GM12878 (cell line): ENCODE measurements around the gene CACNA1A. TPM values are rescaled to one million over a fixed set of nuclear protein-coding genes. Genes with fewer than 3 reads are reported as not detected.

Source experiments
- ATAC-seq: fragments of 200-7000 bp; cut with Tn5 transposase; 3 replicates; pipeline ENCODE4 v1.9.1; 2020; ENCODE audit warnings: mild to moderate bottlenecking, moderate library complexity
- Bru-seq: library from RNA; stranded (reverse); fragments of 400-500 nt; gene quantifications from one replicate; lab custom pipeline; 2021; lab: Mats Ljungman, UMichigan
- BruChase-seq, 2 experiments: library from RNA; stranded (reverse); fragments of 400-500 nt; gene quantifications; one replicate each; lab custom pipeline; 2021; lab: Mats Ljungman, UMichigan
- BruUV-seq: library from RNA; stranded (reverse); fragments of 400-500 nt; replicated peaks from 2 replicates; lab custom pipeline; 2021; lab: Mats Ljungman, UMichigan
- CTCF ChIA-PET: fragments of 300-600 bp; sonication (Branson Sonifier 250); formaldehyde crosslinking; extraction: SDS; loops from one replicate; lab custom pipeline; 2021; ENCODE audit warnings: inconsistent platforms; lab: Yijun Ruan, JAX
- POLR2A ChIA-PET: fragments of 350-600 bp; formaldehyde crosslinking; extraction: SDS; loops from one replicate; lab custom pipeline; 2021; ENCODE audit warnings: inconsistent platforms; lab: Charles Lee
- RAD21 ChIA-PET: fragments of 300-600 bp; sonication (Branson Sonifier 250); formaldehyde crosslinking; loops from one replicate; lab custom pipeline; 2023; ENCODE audit warnings: antibody characterized with exemption; ENCODE audit not compliant: unreplicated experiment; lab: Charles Lee
- SMC1A ChIA-PET: fragments of 300-600 bp; sonication (Branson Sonifier 250); formaldehyde crosslinking; loops from one replicate; lab custom pipeline; 2023; ENCODE audit not compliant: unreplicated experiment, uncharacterized antibody; lab: Charles Lee
- DNase-seq: peaks from one replicate; pipeline ENCODE4 v3.0.0-alpha.2; 2011; ENCODE audit warnings: low read depth, low spot score
- FAIRE-seq: peaks from 3 replicates; lab custom pipeline; 2011; peaks lifted over from hg19 to GRCh38; lab: Jason Lieb, UNC
- H2AFZ ChIP-seq: 2 replicates; pipeline ENCODE4 v1.6.0; 2011; ENCODE audit warnings: low read depth, low read length, control low read depth; ENCODE audit not compliant: control insufficient read depth
- H3K27ac ChIP-seq: 2 replicates; pipeline ENCODE4 v1.5.1; 2011; ENCODE audit warnings: control low read depth; ENCODE audit not compliant: control insufficient read depth, insufficient read depth
- H3K27me3 ChIP-seq, 2 experiments: replicated peaks in 1 of 2; 2 replicates each; pipeline versions ENCODE4 v1.6.0 to v1.6.1; 2011; ENCODE audit warnings: low read length in 1 of 2; ENCODE audit not compliant: control insufficient read depth in 2 of 2, insufficient read depth in 2 of 2
- H3K36me3 ChIP-seq, 2 experiments: 2 replicates each; pipeline ENCODE4 v1.5.1; 2011; ENCODE audit warnings: low read length in 1 of 2; ENCODE audit not compliant: control insufficient read depth in 2 of 2, insufficient read depth in 2 of 2
- H3K4me1 ChIP-seq: 2 replicates; pipeline ENCODE4 v1.6.1; 2011; ENCODE audit warnings: mild to moderate bottlenecking, low read length, moderate library complexity, mixed read lengths; ENCODE audit not compliant: control insufficient read depth, insufficient read depth
- H3K4me2 ChIP-seq: 2 replicates; pipeline ENCODE4 v1.6.0; 2011; ENCODE audit warnings: control low read depth; ENCODE audit not compliant: control insufficient read depth, insufficient read depth
- H3K4me3 ChIP-seq: fragments of 200-600 bp; sonication (generic); 2 replicates; pipeline ENCODE4 v1.5.1; 2016
- H3K79me2 ChIP-seq: 2 replicates; pipeline ENCODE4 v1.6.0; 2011; ENCODE audit warnings: low read length; ENCODE audit not compliant: control insufficient read depth, insufficient read depth
- H3K9ac ChIP-seq: 2 replicates; pipeline ENCODE4 v1.8.0; 2011; ENCODE audit warnings: low read length, control low read depth, mixed read lengths; ENCODE audit not compliant: control insufficient read depth, insufficient read depth
- H3K9me3 ChIP-seq: replicated peaks from 3 replicates; pipeline ENCODE4 v1.5.1; 2011; ENCODE audit warnings: mild to moderate bottlenecking, low read length; ENCODE audit not compliant: control insufficient read depth, insufficient read depth
- H4K20me1 ChIP-seq: 2 replicates; pipeline ENCODE4 v1.6.0; 2011; ENCODE audit not compliant: control insufficient read depth, insufficient read depth
- FOXK2 ChIP-seq: fragments of 450-650 bp; IDR thresholded peaks from 2 replicates; pipeline ENCODE4 v1.6.1; 2017; ENCODE audit warnings: mild to moderate bottlenecking, moderate library complexity
- JUND ChIP-seq: IDR thresholded peaks from 2 replicates; pipeline ENCODE4 v1.6.1; 2012; ENCODE audit warnings: low read depth, mild to moderate bottlenecking, low read length, improper control_type of control experiment, moderate library complexity
- LARP7 ChIP-seq: fragments of 450-650 bp; IDR thresholded peaks from 2 replicates; pipeline ENCODE4 v1.6.1; 2017; ENCODE audit warnings: mild to moderate bottlenecking
- PML ChIP-seq: IDR thresholded peaks from 2 replicates; pipeline ENCODE4 v1.6.1; 2012; ENCODE audit warnings: low read length, inconsistent platforms
- POU2F2 ChIP-seq: IDR thresholded peaks from 3 replicates; pipeline ENCODE4 v1.6.1; 2011; ENCODE audit warnings: low read depth, mild to moderate bottlenecking, low read length, borderline replicate concordance
- RUNX3 ChIP-seq: IDR thresholded peaks from 2 replicates; pipeline ENCODE4 v1.6.1; 2012; ENCODE audit warnings: low read length, inconsistent platforms
- SPI1 ChIP-seq: IDR thresholded peaks from 2 replicates; pipeline ENCODE4 v1.6.1; 2011; ENCODE audit warnings: low read depth, mild to moderate bottlenecking, low read length, moderate library complexity, borderline replicate concordance; ENCODE audit not compliant: insufficient read depth
- WGBS: methylation state at CpG from one replicate; pipeline ENCODE4 v1.1.6; 2016; ENCODE audit warnings: low lambda C conversion rate; ENCODE audit not compliant: insufficient replicate concordance, insufficient coverage; ENCODE audit errors: missing lambda C conversion rate; 5-methylcytosine and 5-hydroxymethylcytosine counted together
- in situ Hi-C: fragments of 300-500 bp; cut with MboI; formaldehyde crosslinking; loops from 9 replicates; pipeline ENCODE4 v1.14.3; 2018; ENCODE audit warnings: mixed read lengths
- intact Hi-C: fragments of 100-400 bp; cut with micrococcal nuclease; formaldehyde crosslinking; loops from one replicate; pipeline ENCODE4 v1.14.2; 2022; ENCODE audit not compliant: unreplicated experiment
- long read RNA-seq, 2 experiments: library from polyadenylated mRNA; unstranded; transcript quantifications; one replicate each; pipeline ENCODE4 v2.0.0, GENCODE V29; 2019 to 2020
- polyA minus RNA-seq, 3 experiments: library from RNA; depleted of rRNA, polyadenylated mRNA; stranded (reverse); fragments of >200 nt; gene quantifications; 2 replicates each; pipeline ENCODE4 v1.2.3, GENCODE V29; 2011
- polyA plus RNA-seq, 11 experiments: library from polyadenylated mRNA; depleted of rRNA in 4 of 11; unstranded in 6 of 11; stranded (reverse) in 5 of 11; fragments of >200 nt; fragmentation: Nextera tagmentation in 4 of 11; fragmentation: Illumina TruSeq in 1 of 11; extraction: Ambion mirVana in 4 of 11; extraction: Trizol in 1 of 11; gene quantifications; 1 replicate in 1 of 11; 2 replicates in 10 of 11; pipeline versions ENCODE4 v1.2.1 to v1.2.3, GENCODE V29; 2011 to 2016; ENCODE audit warnings: inconsistent platforms in 2 of 11, missing spikeins in 2 of 11, low read depth in 1 of 11
- total RNA-seq, 4 experiments: library from RNA; depleted of rRNA in 3 of 4; stranded (reverse); fragments of >200 nt in 3 of 4; fragmentation: Illumina TruSeq in 1 of 4; extraction: Trizol in 1 of 4; gene quantifications; 2 replicates each; pipeline versions ENCODE4 v1.2.1 to v1.2.3, GENCODE V29; 2013 to 2021
- TF ChIP-seq, protein P1 (sequence below): fragments of 450-650 bp; IDR thresholded peaks from 2 replicates; pipeline ENCODE4 v1.6.1; 2014; ENCODE audit warnings: mild to moderate bottlenecking
- TF ChIP-seq, protein P2 (sequence below): fragments of 450-650 bp; formaldehyde crosslinking; IDR thresholded peaks from 2 replicates; pipeline ENCODE4 v1.4.0; 2020; ENCODE audit warnings: mild to moderate bottlenecking, moderate library complexity

CACNA1A gene
- 1.6 and 2.3 TPM in 2 replicates for total RNA-seq (2013; cell fraction: nucleolus; rRNA removed)
- 2.3 and 2.6 TPM in 2 replicates for total RNA-seq (2014; rRNA removed)
- 2.1 and 2.3 TPM in 2 replicates for total RNA-seq (2014; rRNA removed; fragmentation: Illumina TruSeq; extraction: Trizol)
- total RNA-seq (2021), result 4.4 and 4.7 TPM in 2 replicates
- 0.38 TPM for polyA plus RNA-seq (2011; ENCODE audit: low read depth)
- 1.3 and 2.0 TPM in 2 replicates for polyA plus RNA-seq (2011; rRNA removed)
- polyA plus RNA-seq (2011; cell fraction: cytosol; rRNA removed), result 1.3 TPM in 2 replicates
- 4.7 TPM in 2 replicates for polyA plus RNA-seq (2011; cell fraction: nucleus; rRNA removed)
- 0.83 and 1.5 TPM in 2 replicates for polyA plus RNA-seq (2012)
- 2.2 and 2.7 TPM in 2 replicates for polyA plus RNA-seq (2014; fragmentation: Illumina TruSeq; extraction: Trizol)
- polyA plus RNA-seq (2014; fragmentation: Nextera tagmentation; extraction: Ambion mirVana), result 1 to 10 TPM; 1.1 to 1.5 TPM
- polyA plus RNA-seq (2014; rRNA removed), result 2.6 and 2.9 TPM in 2 replicates
- polyA plus RNA-seq (2016; fragmentation: Nextera tagmentation; extraction: Ambion mirVana), result 1 to 10 TPM; 2.8 to 3.0 TPM
- 5.3 TPM in 2 replicates for polyA minus RNA-seq (2011; rRNA and poly(A)+ RNA removed)
- polyA minus RNA-seq (2011; cell fraction: cytosol; rRNA and poly(A)+ RNA removed), result 0.27 and 0.62 TPM in 2 replicates
- polyA minus RNA-seq (2011; cell fraction: nucleus; rRNA and poly(A)+ RNA removed), result 4.4 and 5.1 TPM in 2 replicates
- percentile 10 among the genes with signal in this experiment for Bru-seq, nascent RNA
- percentile 5 among the genes with signal in this experiment for BruChase-seq, experiment 1, labeled RNA remaining after a 6-hour chase
- BruChase-seq, experiment 2, labeled RNA remaining after a 2-hour chase, result percentile 7 among the genes with signal in this experiment
- long read RNA-seq, experiment 1, result 0 reads
- long read RNA-seq, experiment 2, partial matches to known transcripts, result 0 of 1 reads
- long read RNA-seq, experiment 2, other reads (novel, unspliced or antisense), result 1 of 1 reads

- intact Hi-C loops, result no loop called here
- Histone ChIP-seq H3K9me3 (no peaks in the 10 kb centered on the region; the same call in 2 of the 3 replicates), H4K20me1 (no peaks in the 10 kb centered on the region), H3K36me3 (no peaks in the 10 kb centered on the region), H3K27ac (no peak within 1 kb of the TSS), H3K9ac (no peak within 1 kb of the TSS), H3K4me1 (no peaks in the 10 kb centered on the region), H3K27me3 (peaks cover 0 to 2% of the 10 kb centered on the region in 2 experiments; a peak in 2 of 4 replicates), H3K4me2 (no peak within 1 kb of the TSS), H3K79me2 (no peaks in the 10 kb centered on the region), H2AFZ (no peak within 1 kb of the TSS), H3K4me3 (no peak within 1 kb of the TSS)
- ChIA-PET CTCF (no interaction called here), RAD21 (no interaction called here), POLR2A (no interaction called here), SMC1A (no interaction called here)
- no peak for DNase-seq
- no peak for ATAC-seq
- FAIRE-seq, result no peak
- TF ChIP-seq PML (no peak), RUNX3 (no peak)
- in situ Hi-C loops, result no loop called here
- 43% methylated on average over 11 of the region's 21 CpGs for WGBS
- BruUV-seq, result no TSS peak
Measured at GRCh38 chr19:13506471-13506820, at the start of gene CACNA1A. Gene CACNA1A (minus strand): TSS chr19:13506479. CDS start chr19:13506224, 255 bp downstream.

DNA sequence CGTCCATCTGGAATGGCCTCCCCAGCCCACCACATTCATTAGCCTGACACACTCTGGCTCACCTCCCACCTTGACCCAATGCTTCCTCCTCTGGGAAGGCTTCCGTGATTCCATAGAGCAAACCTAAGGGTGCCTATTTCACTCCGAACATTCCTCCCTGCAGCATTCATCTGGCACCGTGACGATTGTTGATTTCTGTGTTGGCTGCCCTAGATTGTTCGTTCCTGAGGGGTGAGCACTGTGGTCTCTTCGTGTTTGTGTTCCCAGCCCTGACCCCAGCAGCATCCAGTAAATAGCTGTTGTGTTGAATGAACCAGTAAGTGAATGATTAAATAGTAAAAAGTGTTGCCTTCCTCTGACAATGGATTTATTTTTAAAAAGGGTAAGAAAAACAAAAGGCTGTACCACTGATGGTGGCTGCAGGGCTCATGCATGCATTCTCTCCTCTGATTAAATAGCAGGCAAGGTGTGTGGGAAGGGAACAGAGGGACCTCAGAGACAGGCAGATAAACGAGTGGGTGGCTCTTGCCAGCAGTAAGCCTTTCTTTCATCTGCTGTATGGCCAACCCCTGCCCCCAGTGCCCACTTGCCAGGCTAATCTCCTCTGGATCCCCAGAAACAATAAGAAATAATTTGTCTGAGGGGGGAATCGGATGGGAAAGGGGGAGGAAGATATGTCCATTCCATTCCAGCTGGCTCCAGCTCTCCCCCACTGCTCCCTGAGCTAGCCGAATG is 48.4 kb upstream of the CACNA1A start:
- CTCF ChIA-PET, result no interaction called here
- intact Hi-C loops, result no loop called here
- TF ChIP-seq SPI1 (no peak), LARP7 (no peak), POU2F2 (no peak), FOXK2 (no peak), JUND (no peak)
- TF ChIP-seq, protein P1, sequence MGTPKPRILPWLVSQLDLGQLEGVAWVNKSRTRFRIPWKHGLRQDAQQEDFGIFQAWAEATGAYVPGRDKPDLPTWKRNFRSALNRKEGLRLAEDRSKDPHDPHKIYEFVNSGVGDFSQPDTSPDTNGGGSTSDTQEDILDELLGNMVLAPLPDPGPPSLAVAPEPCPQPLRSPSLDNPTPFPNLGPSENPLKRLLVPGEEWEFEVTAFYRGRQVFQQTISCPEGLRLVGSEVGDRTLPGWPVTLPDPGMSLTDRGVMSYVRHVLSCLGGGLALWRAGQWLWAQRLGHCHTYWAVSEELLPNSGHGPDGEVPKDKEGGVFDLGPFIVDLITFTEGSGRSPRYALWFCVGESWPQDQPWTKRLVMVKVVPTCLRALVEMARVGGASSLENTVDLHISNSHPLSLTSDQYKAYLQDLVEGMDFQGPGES, result no peak
- TF ChIP-seq, protein P2, sequence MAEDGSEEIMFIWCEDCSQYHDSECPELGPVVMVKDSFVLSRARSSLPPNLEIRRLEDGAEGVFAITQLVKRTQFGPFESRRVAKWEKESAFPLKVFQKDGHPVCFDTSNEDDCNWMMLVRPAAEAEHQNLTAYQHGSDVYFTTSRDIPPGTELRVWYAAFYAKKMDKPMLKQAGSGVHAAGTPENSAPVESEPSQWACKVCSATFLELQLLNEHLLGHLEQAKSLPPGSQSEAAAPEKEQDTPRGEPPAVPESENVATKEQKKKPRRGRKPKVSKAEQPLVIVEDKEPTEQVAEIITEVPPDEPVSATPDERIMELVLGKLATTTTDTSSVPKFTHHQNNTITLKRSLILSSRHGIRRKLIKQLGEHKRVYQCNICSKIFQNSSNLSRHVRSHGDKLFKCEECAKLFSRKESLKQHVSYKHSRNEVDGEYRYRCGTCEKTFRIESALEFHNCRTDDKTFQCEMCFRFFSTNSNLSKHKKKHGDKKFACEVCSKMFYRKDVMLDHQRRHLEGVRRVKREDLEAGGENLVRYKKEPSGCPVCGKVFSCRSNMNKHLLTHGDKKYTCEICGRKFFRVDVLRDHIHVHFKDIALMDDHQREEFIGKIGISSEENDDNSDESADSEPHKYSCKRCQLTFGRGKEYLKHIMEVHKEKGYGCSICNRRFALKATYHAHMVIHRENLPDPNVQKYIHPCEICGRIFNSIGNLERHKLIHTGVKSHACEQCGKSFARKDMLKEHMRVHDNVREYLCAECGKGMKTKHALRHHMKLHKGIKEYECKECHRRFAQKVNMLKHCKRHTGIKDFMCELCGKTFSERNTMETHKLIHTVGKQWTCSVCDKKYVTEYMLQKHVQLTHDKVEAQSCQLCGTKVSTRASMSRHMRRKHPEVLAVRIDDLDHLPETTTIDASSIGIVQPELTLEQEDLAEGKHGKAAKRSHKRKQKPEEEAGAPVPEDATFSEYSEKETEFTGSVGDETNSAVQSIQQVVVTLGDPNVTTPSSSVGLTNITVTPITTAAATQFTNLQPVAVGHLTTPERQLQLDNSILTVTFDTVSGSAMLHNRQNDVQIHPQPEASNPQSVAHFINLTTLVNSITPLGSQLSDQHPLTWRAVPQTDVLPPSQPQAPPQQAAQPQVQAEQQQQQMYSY, result no peak

More for the DNA sequence above, 48.4 kb upstream of the CACNA1A start:
- RAD21 ChIA-PET, result no interaction called here
- no peak overlapping the region for H2AFZ ChIP-seq
- no peak for ATAC-seq
- no peaks in the 10 kb centered on the region for H3K9me3 ChIP-seq
- WGBS, result 29% methylated on average over 10 of the region's 10 CpGs
- SMC1A ChIA-PET, result no interaction called here
- FAIRE-seq, result no peak
- in situ Hi-C loops, result no loop called here
- no peak overlapping the region for H3K9ac ChIP-seq
- no TSS peak for BruUV-seq
- H3K4me3 ChIP-seq, result no peak overlapping the region
- H3K4me1 ChIP-seq, result no peaks in the 10 kb centered on the region
- no peak for DNase-seq
- no peak overlapping the region for H3K4me2 ChIP-seq
- no peaks in the 10 kb centered on the region for H3K27me3 ChIP-seq
- no peaks in the 10 kb centered on the region for H3K79me2 ChIP-seq
- no peaks in the 10 kb centered on the region for H4K20me1 ChIP-seq
- POLR2A ChIA-PET, result no interaction called here
- H3K27ac ChIP-seq, result no peak overlapping the region
- no peaks in the 10 kb centered on the region for H3K36me3 ChIP-seq
